H9 (cell line): Measurements from ENCODE around the gene MEGF10. TPM values are rescaled to one million over a fixed set of nuclear protein-coding genes. Genes with fewer than 3 reads are reported as not detected.

Experiments
- DNase-seq: peaks from one replicate; pipeline ENCODE4 v3.0.0-alpha.2; 2017
- H2AFZ ChIP-seq: one replicate; pipeline ENCODE4 v1.6.1; 2013; ENCODE audit warnings: mild to moderate bottlenecking, low read length, control low read depth, moderate library complexity
- H2AK5ac ChIP-seq: 2 replicates; pipeline ENCODE4 v1.6.1; 2013; ENCODE audit warnings: low read length, control low read depth, mixed read lengths; ENCODE audit not compliant: insufficient read length
- H2BK120ac ChIP-seq: one replicate; pipeline ENCODE4 v1.6.1; 2013; ENCODE audit warnings: low read depth, mild to moderate bottlenecking, low read length, control low read depth, inconsistent platforms; ENCODE audit not compliant: poor library complexity, severe bottlenecking
- H2BK12ac ChIP-seq: 2 replicates; pipeline ENCODE4 v1.6.1; 2013; ENCODE audit warnings: low read length, control low read depth, mixed read lengths, low read depth; ENCODE audit not compliant: insufficient read length
- H2BK15ac ChIP-seq: 2 replicates; pipeline ENCODE4 v1.6.1; 2013; ENCODE audit warnings: low read depth, low read length, control low read depth
- H2BK20ac ChIP-seq: one replicate; pipeline ENCODE4 v1.6.1; 2013; ENCODE audit warnings: low read depth, mild to moderate bottlenecking, low read length, control low read depth, inconsistent platforms; ENCODE audit not compliant: poor library complexity, severe bottlenecking
- H2BK5ac ChIP-seq: 2 replicates; pipeline ENCODE4 v1.6.1; 2013; ENCODE audit warnings: low read length, control low read depth, mixed read lengths; ENCODE audit not compliant: insufficient read length
- H3K14ac ChIP-seq: 2 replicates; pipeline ENCODE4 v1.6.1; 2013; ENCODE audit warnings: low read length, control low read depth; ENCODE audit not compliant: insufficient read depth
- H3K18ac ChIP-seq: 2 replicates; pipeline ENCODE4 v1.6.1; 2013; ENCODE audit warnings: low read depth, mild to moderate bottlenecking, mixed read lengths, low read length, control low read depth; ENCODE audit not compliant: insufficient read length
- H3K23ac ChIP-seq: 2 replicates; pipeline ENCODE4 v1.6.1; 2013; ENCODE audit warnings: low read length, control low read depth, mixed read lengths, low read depth; ENCODE audit not compliant: insufficient read length
- H3K23me2 ChIP-seq: 2 replicates; pipeline ENCODE4 v1.6.1; 2013; ENCODE audit warnings: low read depth, mild to moderate bottlenecking, mixed read lengths, low read length, control low read depth; ENCODE audit not compliant: insufficient read length, poor library complexity, severe bottlenecking
- H3K27ac ChIP-seq: 2 replicates; pipeline ENCODE4 v1.5.1; 2013; ENCODE audit warnings: low read length, control low read depth, mixed read lengths, low read depth; ENCODE audit not compliant: insufficient read length
- H3K27me3 ChIP-seq: 2 replicates; pipeline ENCODE4 v1.6.1; 2013; ENCODE audit warnings: low read length, control low read depth, inconsistent platforms; ENCODE audit not compliant: insufficient read depth
- H3K4ac ChIP-seq: 2 replicates; pipeline ENCODE4 v1.6.1; 2013; ENCODE audit warnings: low read depth, mild to moderate bottlenecking, control low read depth, inconsistent platforms, low read length, moderate library complexity
- H3K4me1 ChIP-seq: 2 replicates; pipeline ENCODE4 v1.6.1; 2013; ENCODE audit warnings: low read length, control low read depth, inconsistent platforms; ENCODE audit not compliant: insufficient read depth
- H3K4me2 ChIP-seq: 2 replicates; pipeline ENCODE4 v1.6.1; 2013; ENCODE audit warnings: low read length, control low read depth, mixed read lengths; ENCODE audit not compliant: insufficient read length, insufficient read depth
- H3K56ac ChIP-seq: 2 replicates; pipeline ENCODE4 v1.6.1; 2013; ENCODE audit warnings: low read depth, mild to moderate bottlenecking, mixed read lengths, low read length, control low read depth; ENCODE audit not compliant: insufficient read length
- H3K79me1 ChIP-seq: 2 replicates; pipeline ENCODE4 v1.6.1; 2013; ENCODE audit warnings: low read depth, mild to moderate bottlenecking, moderate library complexity, low read length, control low read depth, inconsistent platforms; ENCODE audit not compliant: insufficient read depth, poor library complexity, severe bottlenecking
- H3K79me2 ChIP-seq: 2 replicates; pipeline ENCODE4 v1.6.1; 2013; ENCODE audit warnings: low read length, control low read depth, inconsistent platforms; ENCODE audit not compliant: insufficient read depth
- H3K9ac ChIP-seq: 2 replicates; pipeline ENCODE4 v1.6.1; 2013; ENCODE audit warnings: low read length, control low read depth, mixed read lengths; ENCODE audit not compliant: insufficient read length; ENCODE audit errors: extremely low read depth
- H3K9me3 ChIP-seq: one replicate; pipeline ENCODE4 v1.6.1; 2013; ENCODE audit warnings: low read depth, low read length, inconsistent platforms; ENCODE audit not compliant: control insufficient read depth
- H3T11ph ChIP-seq: one replicate; pipeline ENCODE4 v1.6.1; 2013; ENCODE audit warnings: mild to moderate bottlenecking, low read length, control low read depth, inconsistent platforms
- H4K20me1 ChIP-seq: one replicate; pipeline ENCODE4 v1.6.1; 2013; ENCODE audit not compliant: control insufficient read depth, insufficient read length, insufficient read depth
- H4K5ac ChIP-seq: 2 replicates; pipeline ENCODE4 v1.6.1; 2013; ENCODE audit warnings: low read depth, mild to moderate bottlenecking, mixed read lengths, low read length, control low read depth; ENCODE audit not compliant: insufficient read length
- H4K8ac ChIP-seq: replicated peaks from 2 replicates; pipeline ENCODE4 v1.6.1; 2013; ENCODE audit warnings: low read length, control low read depth, mixed read lengths, low read depth; ENCODE audit not compliant: insufficient read length
- H4K91ac ChIP-seq: 2 replicates; pipeline ENCODE4 v1.6.1; 2013; ENCODE audit warnings: low read depth, mild to moderate bottlenecking, moderate library complexity, mixed read lengths, low read length, control low read depth; ENCODE audit not compliant: insufficient read length
- H3K27ac Mint-ChIP-seq, 3 experiments: 2 replicates in 2 of 3; 3 replicates in 1 of 3; pipeline ENCODE4 v1.8.0; 2020 to 2021; ENCODE audit warnings: mixed read lengths in 3 of 3, mild to moderate bottlenecking in 1 of 3, moderate library complexity in 1 of 3
- H3K27me3 Mint-ChIP-seq: 2 replicates; pipeline ENCODE4 v1.8.0; 2021; ENCODE audit warnings: low read depth, mild to moderate bottlenecking, moderate library complexity, mixed read lengths
- H3K36me3 Mint-ChIP-seq, 3 experiments: 2 replicates in 2 of 3; 3 replicates in 1 of 3; pipeline ENCODE4 v1.8.0; 2020 to 2021; ENCODE audit warnings: low read depth in 3 of 3, mixed read lengths in 3 of 3; ENCODE audit not compliant: insufficient read depth in 1 of 3
- H3K4me1 Mint-ChIP-seq, 2 experiments: 2 replicates each; pipeline ENCODE4 v1.8.0; 2020; ENCODE audit warnings: mixed read lengths in 2 of 2
- H3K4me3 Mint-ChIP-seq, 2 experiments: 2 replicates in 1 of 2; 3 replicates in 1 of 2; pipeline ENCODE4 v1.8.0; 2020 to 2021; ENCODE audit warnings: mild to moderate bottlenecking in 2 of 2, mixed read lengths in 2 of 2, moderate library complexity in 1 of 2
- H3K9me3 Mint-ChIP-seq, 2 experiments: 2 replicates in 1 of 2; 3 replicates in 1 of 2; pipeline ENCODE4 v1.8.0; 2020; ENCODE audit warnings: mild to moderate bottlenecking in 2 of 2, mixed read lengths in 2 of 2, moderate library complexity in 1 of 2
- WGBS: extraction: QIAGEN DNeasy Blood & Tissue Kit; methylation state at CpG from one replicate; pipeline ENCODE4 v1.1.7; 2013; ENCODE audit warnings: missing lambda C conversion rate, low lambda C conversion rate, mixed read lengths; ENCODE audit not compliant: insufficient read length; ENCODE audit errors: extremely low coverage; 5-methylcytosine and 5-hydroxymethylcytosine counted together
- total RNA-seq: library from RNA; stranded (reverse); gene quantifications from 2 replicates; pipeline ENCODE4 v1.2.1, GENCODE V29; 2021
- TF ChIP-seq, protein P1 (sequence below): fragments of 200-600 bp; sonication (generic); conservative IDR thresholded peaks from 3 replicates; pipeline ENCODE4 v1.8.0; 2021; ENCODE audit warnings: antibody characterized with exemption, mild to moderate bottlenecking

The MEGF10 gene
- total RNA-seq, 1 experiment from 2014 or later = 36.5 TPM

GRCh38 chr5:127396490-127397155, 106.0 kb downstream of the MEGF10 start:
- no peak overlapping the region for H2BK15ac ChIP-seq
- no CpG with 5 or more reads among the region's 15 CpGs for WGBS
- H3K18ac ChIP-seq = no peak overlapping the region
- H3K56ac ChIP-seq = no peak overlapping the region
- H4K5ac ChIP-seq = no peak overlapping the region
- no peak overlapping the region for H4K8ac ChIP-seq
- no peak overlapping the region for H2BK120ac ChIP-seq
- no peak overlapping the region; a peak in 1 of 7 replicates for H3K27ac Mint-ChIP-seq
- no peaks in the 10 kb centered on the region for H3K9me3 Mint-ChIP-seq
- H3K4me3 Mint-ChIP-seq = no peak overlapping the region
- H3K27ac ChIP-seq = no peak overlapping the region
- TF ChIP-seq, protein P1, sequence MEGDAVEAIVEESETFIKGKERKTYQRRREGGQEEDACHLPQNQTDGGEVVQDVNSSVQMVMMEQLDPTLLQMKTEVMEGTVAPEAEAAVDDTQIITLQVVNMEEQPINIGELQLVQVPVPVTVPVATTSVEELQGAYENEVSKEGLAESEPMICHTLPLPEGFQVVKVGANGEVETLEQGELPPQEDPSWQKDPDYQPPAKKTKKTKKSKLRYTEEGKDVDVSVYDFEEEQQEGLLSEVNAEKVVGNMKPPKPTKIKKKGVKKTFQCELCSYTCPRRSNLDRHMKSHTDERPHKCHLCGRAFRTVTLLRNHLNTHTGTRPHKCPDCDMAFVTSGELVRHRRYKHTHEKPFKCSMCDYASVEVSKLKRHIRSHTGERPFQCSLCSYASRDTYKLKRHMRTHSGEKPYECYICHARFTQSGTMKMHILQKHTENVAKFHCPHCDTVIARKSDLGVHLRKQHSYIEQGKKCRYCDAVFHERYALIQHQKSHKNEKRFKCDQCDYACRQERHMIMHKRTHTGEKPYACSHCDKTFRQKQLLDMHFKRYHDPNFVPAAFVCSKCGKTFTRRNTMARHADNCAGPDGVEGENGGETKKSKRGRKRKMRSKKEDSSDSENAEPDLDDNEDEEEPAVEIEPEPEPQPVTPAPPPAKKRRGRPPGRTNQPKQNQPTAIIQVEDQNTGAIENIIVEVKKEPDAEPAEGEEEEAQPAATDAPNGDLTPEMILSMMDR = peak; percentile 30; the same call in 2 of the 3 replicates
- H4K20me1 ChIP-seq = no peaks in the 10 kb centered on the region
- no peaks in the 10 kb centered on the region; the same call in none of the 2 replicates for H3K4me1 ChIP-seq
- no peaks in the 10 kb centered on the region for H3K79me2 ChIP-seq
- H3K9ac ChIP-seq = no peak overlapping the region
- no peak overlapping the region for H3T11ph ChIP-seq
- H3K79me1 ChIP-seq = no peaks in the 10 kb centered on the region
- no peak overlapping the region for H2BK12ac ChIP-seq
- no peak overlapping the region for H4K91ac ChIP-seq
- no peak overlapping the region for H2AK5ac ChIP-seq
- no peak overlapping the region for H3K14ac ChIP-seq
- no peaks in the 10 kb centered on the region for H3K27me3 Mint-ChIP-seq
- no peak overlapping the region for H2AFZ ChIP-seq
- no peak overlapping the region for H3K23ac ChIP-seq
- no peak overlapping the region for H2BK5ac ChIP-seq
- no peak overlapping the region for H2BK20ac ChIP-seq
- no peaks in the 10 kb centered on the region for H3K9me3 ChIP-seq
- H3K23me2 ChIP-seq = no peaks in the 10 kb centered on the region
- H3K36me3 Mint-ChIP-seq = peaks cover 0 to 22% (median 8%) of the 10 kb centered on the region in 3 experiments; a peak in 5 of 7 replicates
- H3K4me1 Mint-ChIP-seq = peaks cover 4 to 15% of the 10 kb centered on the region in 2 experiments
- H3K4me2 ChIP-seq = no peak overlapping the region
- no peak for DNase-seq
- H3K4ac ChIP-seq = no peak overlapping the region
- no peaks in the 10 kb centered on the region for H3K27me3 ChIP-seq
